Measurements from ENCODE around the gene MARVELD2. TPM values are rescaled to one million over a fixed set of nuclear protein-coding genes. Genes with fewer than 3 reads are reported as not detected.

MARVELD2 gene
- total RNA-seq, 1 experiment from 2014 or later = 0.28 TPM

- Histone ChIP-seq H3K36me3 (no peaks in the 10 kb centered on the region), H3K9me3 (replicated peaks) (no peaks in the 10 kb centered on the region), H3K4me3 (peak overlapping the region; percentile 80), H3K27me3 (no peaks in the 10 kb centered on the region), H3K27ac (peak overlapping the region; percentile 79), H3K4me1 (peaks cover 13% of the 10 kb centered on the region)
- peak; percentile 79 to 80 for DNase-seq
Measured at GRCh38 chr5:69493396-69494133, 78.6 kb downstream of the MARVELD2 start.

Other genes starting within 250 kb of the MARVELD2 start
- 301 and 311 TPM in 2 replicates for gene CCNB1, start 248.0 kb upstream of the MARVELD2 start, total RNA-seq (2014; rRNA removed; shearing (Covaris generic))
- gene CENPH, start 225.5 kb upstream of the MARVELD2 start, total RNA-seq (2014; rRNA removed; shearing (Covaris generic)) = 86.3 and 103 TPM in 2 replicates
- 39.7 and 46.6 TPM in 2 replicates for gene CDK7, start 180.2 kb upstream of the MARVELD2 start, total RNA-seq (2014; rRNA removed; shearing (Covaris generic))
- 2.6 and 3.7 TPM in 2 replicates for gene CCDC125, start 82.3 kb upstream of the MARVELD2 start, total RNA-seq (2014; rRNA removed; shearing (Covaris generic))
- 57.5 and 64.0 TPM in 2 replicates for gene AK6, start 45.6 kb upstream of the MARVELD2 start, total RNA-seq (2014; rRNA removed; shearing (Covaris generic))
- gene TAF9, start 45.6 kb upstream of the MARVELD2 start, total RNA-seq (2014; rRNA removed; shearing (Covaris generic)) = 169 and 181 TPM in 2 replicates
- gene RAD17, start 45.3 kb upstream of the MARVELD2 start, total RNA-seq (2014; rRNA removed; shearing (Covaris generic)) = 45.5 and 49.1 TPM in 2 replicates
- 36.1 and 36.6 TPM in 2 replicates for gene OCLN, start 77.7 kb downstream of the MARVELD2 start, total RNA-seq (2014; rRNA removed; shearing (Covaris generic))
- gene GTF2H2C, start 145.1 kb downstream of the MARVELD2 start, total RNA-seq (2014; rRNA removed; shearing (Covaris generic)) = 99.2 and 109 TPM in 2 replicates

Data from SJCRH30 (cell line).